Type B pancreatic cell (in vitro differentiated cells): Measurements from ENCODE around the gene TBX4. TPM values are rescaled to one million over a fixed set of nuclear protein-coding genes. Genes with fewer than 3 reads are reported as not detected.

ENCODE experiments used
- DNase-seq: peaks from one replicate; pipeline ENCODE4 v3.0.0; 2021; ENCODE audit warnings: mixed read lengths; ENCODE audit not compliant: unreplicated experiment; ENCODE audit errors: extremely low spot score
- H3K27ac Mint-ChIP-seq: 2 replicates; pipeline ENCODE4 v1.8.0; 2021; ENCODE audit warnings: mild to moderate bottlenecking, mixed read lengths
- H3K27me3 Mint-ChIP-seq: 2 replicates; pipeline ENCODE4 v1.8.0; 2021; ENCODE audit warnings: mixed read lengths
- H3K36me3 Mint-ChIP-seq: 2 replicates; pipeline ENCODE4 v1.8.0; 2021; ENCODE audit warnings: mixed read lengths
- H3K4me1 Mint-ChIP-seq: one replicate; pipeline ENCODE4 v1.8.0; 2021; ENCODE audit warnings: mixed read lengths; ENCODE audit not compliant: unreplicated experiment
- H3K4me3 Mint-ChIP-seq: 2 replicates; pipeline ENCODE4 v1.8.0; 2021; ENCODE audit warnings: mild to moderate bottlenecking, mixed read lengths
- H3K9me3 Mint-ChIP-seq: 2 replicates; pipeline ENCODE4 v1.8.0; 2021; ENCODE audit warnings: mixed read lengths
- CTCF ChIP-seq: fragments of 200-600 bp; sonication (generic); conservative IDR thresholded peaks from 2 replicates; pipeline ENCODE4 v1.5.0; 2021; ENCODE audit warnings: antibody characterized with exemption, mild to moderate bottlenecking
- total RNA-seq: library from RNA; stranded (reverse); gene quantifications from 2 replicates; pipeline ENCODE4 v1.2.1, GENCODE V29; 2021; ENCODE audit warnings: low replicate concordance

TBX4 gene
- total RNA-seq, 1 donor from 2014 or later, result 1.8 TPM

GRCh38 chr17:61450641-61451537 lies 1.3 kb upstream of the TBX4 start:
- peaks cover 85% of the 10 kb centered on the region for H3K27me3 Mint-ChIP-seq
- no peaks in the 10 kb centered on the region for H3K36me3 Mint-ChIP-seq
- DNase-seq, result no peak
- H3K9me3 Mint-ChIP-seq, result no peaks in the 10 kb centered on the region
- H3K4me1 Mint-ChIP-seq, result peaks cover 5% of the 10 kb centered on the region
- H3K27ac Mint-ChIP-seq, result no peak overlapping the region
- peak; percentile 55 for TF ChIP-seq CTCF
- peak overlapping the region; percentile 74 for H3K4me3 Mint-ChIP-seq

GRCh38 chr17:61451538-61452300 lies 503 bp upstream of the TBX4 start:
- Mint-ChIP-seq H3K9me3 (no peaks in the 10 kb centered on the region), H3K27ac (no peak overlapping the region), H3K27me3 (peaks cover 81% of the 10 kb centered on the region), H3K4me1 (peaks cover 5% of the 10 kb centered on the region), H3K4me3 (no peak overlapping the region), H3K36me3 (no peaks in the 10 kb centered on the region)
- TF ChIP-seq CTCF, result no peak
- no peak for DNase-seq

GRCh38 chr17:61453566-61454380 lies 1.6 kb downstream of the TBX4 start:
- TF ChIP-seq CTCF, result no peak
- Mint-ChIP-seq H3K9me3 (no peaks in the 10 kb centered on the region), H3K4me3 (peak overlapping the region; percentile 68), H3K27me3 (peaks cover 85% of the 10 kb centered on the region), H3K36me3 (no peaks in the 10 kb centered on the region), H3K4me1 (peaks cover 14% of the 10 kb centered on the region), H3K27ac (peak overlapping the region; percentile 1)
- DNase-seq, result no peak

- Mint-ChIP-seq H3K9me3 (no peaks in the 10 kb centered on the region), H3K27me3 (peaks cover 86% of the 10 kb centered on the region), H3K4me3 (peak overlapping the region; percentile 68), H3K4me1 (peaks cover 14% of the 10 kb centered on the region), H3K36me3 (no peaks in the 10 kb centered on the region), H3K27ac (peak overlapping the region; percentile 1)
- TF ChIP-seq CTCF, result no peak
- DNase-seq, result peak; percentile 71
These were observed 2.4 kb downstream of the TBX4 start for GRCh38 chr17:61454381-61455323.
